ENCODE data around the gene APC2. TPM values are rescaled to one million over a fixed set of nuclear protein-coding genes. Genes with fewer than 3 reads are reported as not detected.

APC2 gene
- polyA plus RNA-seq, 1 donor (not counting 4 experiments of a cell fraction or from before 2014, with no cell fraction given): 0.01 TPM

DNA sequence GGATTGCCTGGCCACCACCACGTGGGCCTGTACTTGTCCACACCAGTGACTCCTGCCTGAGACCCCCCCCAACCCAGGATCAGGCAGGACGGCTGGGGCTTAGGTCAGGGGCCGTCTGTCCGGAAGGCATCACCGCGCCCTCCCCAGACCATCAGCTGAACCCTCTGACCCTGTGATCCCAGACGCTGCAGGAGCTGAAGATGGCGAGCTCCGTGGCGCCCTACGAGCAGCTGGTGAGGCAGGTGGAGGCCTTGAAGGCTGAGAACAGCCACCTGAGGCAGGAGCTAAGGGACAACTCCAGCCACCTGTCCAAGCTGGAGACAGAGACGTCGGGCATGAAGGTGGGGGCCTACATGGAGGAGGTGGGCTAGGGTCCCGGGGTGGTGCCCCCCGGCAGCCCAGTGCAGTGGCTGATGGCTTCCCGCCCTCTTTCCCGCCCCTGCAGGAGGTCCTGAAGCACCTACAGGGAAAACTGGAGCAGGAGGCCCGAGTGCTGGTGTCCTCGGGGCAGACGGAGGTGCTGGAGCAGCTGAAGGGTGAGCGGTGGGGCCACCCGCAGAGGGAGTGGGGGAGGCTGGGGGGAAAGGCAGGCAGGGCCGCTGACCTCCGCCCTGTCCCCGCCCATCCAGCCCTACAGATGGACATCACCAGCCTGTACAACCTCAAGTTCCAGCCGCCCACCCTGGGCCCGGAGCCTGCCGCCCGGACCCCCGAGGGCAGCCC lies 3.0 kb downstream of the APC2 start:
- Histone ChIP-seq H3K36me3 (ENCODE audit: control insufficient read depth in 2 of 2, extremely low read depth in 1 of 2, insufficient read depth in 2 of 2, low read length in 2 of 2) (no peaks in the 10 kb centered on the region), H3K4me2 (ENCODE audit: control insufficient read depth, extremely low read depth, insufficient read depth, low read depth, low read length) (no peak overlapping the region), H2AFZ (ENCODE audit: control insufficient read depth, low read length) (no peak overlapping the region), H3K9ac (ENCODE audit: control insufficient read depth, extremely low read depth, insufficient read depth, low read length) (no peak overlapping the region), H3K27ac (ENCODE audit: control insufficient read depth, insufficient read depth, low read length) (no peak overlapping the region), H4K20me1 (ENCODE audit: control insufficient read depth, extremely low read depth, insufficient read depth, low read length) (no peaks in the 10 kb centered on the region), H3K9me1 (ENCODE audit: control insufficient read depth, extremely low read depth, insufficient read depth, low read length) (no peaks in the 10 kb centered on the region), H3K4me1 (ENCODE audit: control insufficient read depth, extremely low read depth, insufficient read depth, low read length) (peaks cover 6% of the 10 kb centered on the region), H3K27me3 (ENCODE audit: control insufficient read depth, extremely low read depth, insufficient read depth, low read length) (peaks cover 83% of the 10 kb centered on the region), H3K4me3 (ENCODE audit: control insufficient read depth in 2 of 3, extremely low read depth in 1 of 3, insufficient read depth in 2 of 3, low read depth in 1 of 3, low read length in 3 of 3) (no peak overlapping the region), H3K9me3 (ENCODE audit: control insufficient read depth, low read depth, low read length) (no peaks in the 10 kb centered on the region), H3K79me2 (ENCODE audit: control insufficient read depth, insufficient read depth, low read length) (no peaks in the 10 kb centered on the region)
- dilution Hi-C loops (cut with MboI; ENCODE audit: extremely low pct_ligation_motif_present, low sequenced_read_pairs): no loop called here
- DNase-seq (ENCODE audit: low read depth, low spot score) (no peak), FAIRE-seq (no peak)
- TF ChIP-seq, protein P1, sequence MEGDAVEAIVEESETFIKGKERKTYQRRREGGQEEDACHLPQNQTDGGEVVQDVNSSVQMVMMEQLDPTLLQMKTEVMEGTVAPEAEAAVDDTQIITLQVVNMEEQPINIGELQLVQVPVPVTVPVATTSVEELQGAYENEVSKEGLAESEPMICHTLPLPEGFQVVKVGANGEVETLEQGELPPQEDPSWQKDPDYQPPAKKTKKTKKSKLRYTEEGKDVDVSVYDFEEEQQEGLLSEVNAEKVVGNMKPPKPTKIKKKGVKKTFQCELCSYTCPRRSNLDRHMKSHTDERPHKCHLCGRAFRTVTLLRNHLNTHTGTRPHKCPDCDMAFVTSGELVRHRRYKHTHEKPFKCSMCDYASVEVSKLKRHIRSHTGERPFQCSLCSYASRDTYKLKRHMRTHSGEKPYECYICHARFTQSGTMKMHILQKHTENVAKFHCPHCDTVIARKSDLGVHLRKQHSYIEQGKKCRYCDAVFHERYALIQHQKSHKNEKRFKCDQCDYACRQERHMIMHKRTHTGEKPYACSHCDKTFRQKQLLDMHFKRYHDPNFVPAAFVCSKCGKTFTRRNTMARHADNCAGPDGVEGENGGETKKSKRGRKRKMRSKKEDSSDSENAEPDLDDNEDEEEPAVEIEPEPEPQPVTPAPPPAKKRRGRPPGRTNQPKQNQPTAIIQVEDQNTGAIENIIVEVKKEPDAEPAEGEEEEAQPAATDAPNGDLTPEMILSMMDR (optimal IDR thresholded peaks at IDR 0.05 in 1 of 3, IDR thresholded peaks at IDR 0.05 in 1 of 3, conservative IDR thresholded peaks at IDR 0.05 in 1 of 3; ENCODE audit: extremely low read depth in 1 of 3, insufficient read depth in 2 of 3, low read length in 3 of 3): no peak
- TF ChIP-seq EZH2 (IDR thresholded peaks at IDR 0.05; ENCODE audit: low read length): no peak

DNA sequence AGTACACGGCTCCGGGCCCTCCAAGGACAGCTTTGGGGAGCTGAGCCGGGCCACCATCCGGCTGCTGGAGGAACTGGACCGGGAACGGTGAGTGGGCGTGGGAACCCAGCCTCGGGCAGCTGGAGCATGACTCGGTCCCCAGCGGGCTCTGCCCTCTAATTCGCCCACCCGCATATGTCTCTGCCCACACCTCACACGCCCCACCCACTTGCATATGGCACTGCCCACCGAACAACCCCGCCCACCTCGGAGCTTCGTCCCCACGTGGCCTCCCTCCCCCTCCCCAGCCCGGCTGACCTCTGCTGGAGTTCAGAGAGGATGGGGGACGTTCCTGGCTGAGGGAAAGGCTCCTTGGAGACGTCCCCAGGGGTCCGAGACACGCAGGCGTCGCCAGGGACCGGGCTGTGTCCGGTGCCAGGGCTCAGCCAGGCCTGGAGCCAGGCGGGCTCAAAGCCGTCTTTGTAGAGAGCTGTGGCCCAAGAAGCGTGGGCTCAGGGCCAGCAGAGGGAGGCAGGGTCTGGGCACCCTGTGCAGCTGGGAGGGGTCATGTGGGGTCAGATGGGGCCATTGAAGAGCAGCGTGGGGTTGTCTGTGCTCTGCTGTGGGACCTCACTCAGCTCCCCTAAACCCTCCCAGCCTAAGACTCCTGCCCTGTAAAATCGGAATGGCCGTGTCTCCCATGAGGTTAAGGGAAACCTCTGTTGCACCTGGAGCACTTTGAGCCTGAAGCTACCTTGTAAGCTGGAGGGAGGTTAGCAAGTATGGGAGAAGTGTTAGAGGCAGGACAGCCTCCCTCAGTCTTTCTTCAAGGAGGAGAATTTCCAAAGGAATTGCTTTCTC lies 3.8 kb downstream of the APC2 start:
- Histone ChIP-seq H3K9ac (ENCODE audit: control insufficient read depth, extremely low read depth, insufficient read depth, low read length) (no peak overlapping the region), H3K36me3 (ENCODE audit: control insufficient read depth in 2 of 2, extremely low read depth in 1 of 2, insufficient read depth in 2 of 2, low read length in 2 of 2) (no peaks in the 10 kb centered on the region), H3K4me2 (ENCODE audit: control insufficient read depth, extremely low read depth, insufficient read depth, low read depth, low read length) (no peak overlapping the region), H3K9me3 (ENCODE audit: control insufficient read depth, low read depth, low read length) (no peaks in the 10 kb centered on the region), H2AFZ (ENCODE audit: control insufficient read depth, low read length) (no peak overlapping the region), H3K27me3 (ENCODE audit: control insufficient read depth, extremely low read depth, insufficient read depth, low read length) (peaks cover 80% of the 10 kb centered on the region), H3K4me3 (ENCODE audit: control insufficient read depth in 2 of 3, extremely low read depth in 1 of 3, insufficient read depth in 2 of 3, low read depth in 1 of 3, low read length in 3 of 3) (no peak overlapping the region), H3K79me2 (ENCODE audit: control insufficient read depth, insufficient read depth, low read length) (no peaks in the 10 kb centered on the region), H3K4me1 (ENCODE audit: control insufficient read depth, extremely low read depth, insufficient read depth, low read length) (peaks cover 6% of the 10 kb centered on the region), H3K27ac (ENCODE audit: control insufficient read depth, insufficient read depth, low read length) (no peak overlapping the region), H3K9me1 (ENCODE audit: control insufficient read depth, extremely low read depth, insufficient read depth, low read length) (no peaks in the 10 kb centered on the region), H4K20me1 (ENCODE audit: control insufficient read depth, extremely low read depth, insufficient read depth, low read length) (no peaks in the 10 kb centered on the region)
- no peak for TF ChIP-seq EZH2 (IDR thresholded peaks at IDR 0.05; ENCODE audit: low read length)
- TF ChIP-seq, protein P1 (optimal IDR thresholded peaks at IDR 0.05 in 1 of 3, IDR thresholded peaks at IDR 0.05 in 1 of 3, conservative IDR thresholded peaks at IDR 0.05 in 1 of 3; ENCODE audit: extremely low read depth in 1 of 3, insufficient read depth in 2 of 3, low read length in 3 of 3): peak in 1 of 3 experiments; percentile 29
- dilution Hi-C loops (cut with MboI; ENCODE audit: extremely low pct_ligation_motif_present, low sequenced_read_pairs): no loop called here
- no peak for FAIRE-seq
- no peak for DNase-seq (ENCODE audit: low read depth, low spot score)
